ENCODE data around the gene KLF7.

KLF7 gene

GRCh38 chr2:207157162-207157481, 8.6 kb downstream of the KLF7 start:
- TF ChIP-seq REST (IDR thresholded peaks at IDR 0.05; ENCODE audit: low read depth) (no peak), USF1 (IDR thresholded peaks at IDR 0.05) (no peak)

- TF ChIP-seq TEAD4 (IDR thresholded peaks at IDR 0.05) (no peak), NFIC (IDR thresholded peaks at IDR 0.05) (no peak), ZBTB7A (IDR thresholded peaks at IDR 0.05; ENCODE audit: low read depth) (no peak), CREB1 (IDR thresholded peaks at IDR 0.05; ENCODE audit: low read depth) (no peak), REST (IDR thresholded peaks at IDR 0.05; ENCODE audit: low read depth) (no peak), MAX (IDR thresholded peaks at IDR 0.05) (no peak), CEBPB (IDR thresholded peaks at IDR 0.05) (no peak), TCF12 (IDR thresholded peaks at IDR 0.05; ENCODE audit: low read depth) (no peak), USF1 (IDR thresholded peaks at IDR 0.05) (no peak), RAD21 (IDR thresholded peaks at IDR 0.05; ENCODE audit: low read depth) (no peak)
Observed at GRCh38 chr2:207156451-207157161, 9.1 kb downstream of the KLF7 start.

GRCh38 chr2:207155516-207156444, 10.0 kb downstream of the KLF7 start:
- no peak for TF ChIP-seq FOXM1 (IDR thresholded peaks at IDR 0.05; ENCODE audit: borderline replicate concordance, low read depth)
- TF ChIP-seq TAF1 (IDR thresholded peaks at IDR 0.05; ENCODE audit: low read depth), result no peak
- no peak for TF ChIP-seq TEAD4 (IDR thresholded peaks at IDR 0.05)
- no peak for TF ChIP-seq MAX (IDR thresholded peaks at IDR 0.05)
- TF ChIP-seq CEBPB (IDR thresholded peaks at IDR 0.05), result no peak
- no peak for TF ChIP-seq YY1 (IDR thresholded peaks at IDR 0.05; ENCODE audit: low read depth)
- no peak for TF ChIP-seq CREB1 (IDR thresholded peaks at IDR 0.05; ENCODE audit: low read depth)
- TF ChIP-seq NFIC (IDR thresholded peaks at IDR 0.05), result no peak
- TF ChIP-seq ZBTB7A (IDR thresholded peaks at IDR 0.05; ENCODE audit: low read depth), result no peak
- TF ChIP-seq EP300 (IDR thresholded peaks at IDR 0.05; ENCODE audit: borderline replicate concordance), result no peak
- no peak for TF ChIP-seq TCF12 (IDR thresholded peaks at IDR 0.05; ENCODE audit: low read depth)
- no peak for TF ChIP-seq REST (IDR thresholded peaks at IDR 0.05; ENCODE audit: low read depth)
- no peak for TF ChIP-seq USF1 (IDR thresholded peaks at IDR 0.05)
- TF ChIP-seq EGR1 (IDR thresholded peaks at IDR 0.05), result no peak
- TF ChIP-seq RAD21 (IDR thresholded peaks at IDR 0.05; ENCODE audit: low read depth), result no peak

Data from Ishikawa (cell line).